Measurements from ENCODE around the gene AMPH.

Gene AMPH

GRCh38 chr7:38630720-38631673, at the start of gene AMPH:
AMPH (minus strand) TSS chr7:38631373; CDS start chr7:38631351, 22 bp downstream.
- no peak for FAIRE-seq

DNA sequence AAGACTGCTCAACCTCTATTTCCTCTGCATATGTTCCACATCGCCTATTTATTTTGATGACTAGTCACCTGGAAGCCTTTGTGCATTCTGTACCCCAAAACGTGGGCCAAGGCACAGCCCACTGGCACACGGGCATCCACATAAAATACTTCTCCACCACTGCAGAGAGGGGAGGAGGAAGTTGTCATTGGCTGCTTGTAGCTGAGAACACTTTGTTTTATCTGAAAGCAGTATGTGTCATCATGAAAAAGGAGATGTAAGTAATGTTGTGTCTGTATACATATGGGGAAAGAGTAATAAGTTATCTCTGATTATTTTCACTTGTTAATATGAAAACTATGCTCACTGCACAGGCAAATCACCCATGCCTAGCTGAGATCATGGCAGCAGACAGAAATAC, 48.2 kb upstream of the AMPH start:
- no peak for FAIRE-seq

DNA sequence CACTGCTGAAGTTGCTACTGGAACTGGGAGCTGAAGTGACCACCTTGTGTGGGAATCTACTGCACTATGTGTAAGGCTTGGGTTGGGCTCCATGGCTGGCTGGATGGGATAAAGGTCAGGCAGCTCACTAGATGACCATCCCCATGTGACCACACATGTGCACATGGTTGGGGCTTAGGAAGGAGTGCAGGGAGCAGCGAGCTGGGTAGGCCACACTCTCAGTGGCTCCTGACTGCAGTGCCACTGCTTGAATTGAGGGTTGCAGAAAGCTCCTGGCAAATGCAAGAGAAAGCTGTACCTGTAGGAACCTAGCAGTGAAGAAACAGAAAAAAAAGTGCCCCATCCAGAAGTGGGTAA, 47.5 kb upstream of the AMPH start:
- FAIRE-seq = no peak

GRCh38 chr7:38677981-38678697, 47.0 kb upstream of the AMPH start:
- FAIRE-seq = no peak

- no peak for FAIRE-seq
These were observed 44.4 kb upstream of the AMPH start for GRCh38 chr7:38675494-38676106.

- no peak for FAIRE-seq
These were observed 43.3 kb upstream of the AMPH start for GRCh38 chr7:38674513-38674912.

DNA sequence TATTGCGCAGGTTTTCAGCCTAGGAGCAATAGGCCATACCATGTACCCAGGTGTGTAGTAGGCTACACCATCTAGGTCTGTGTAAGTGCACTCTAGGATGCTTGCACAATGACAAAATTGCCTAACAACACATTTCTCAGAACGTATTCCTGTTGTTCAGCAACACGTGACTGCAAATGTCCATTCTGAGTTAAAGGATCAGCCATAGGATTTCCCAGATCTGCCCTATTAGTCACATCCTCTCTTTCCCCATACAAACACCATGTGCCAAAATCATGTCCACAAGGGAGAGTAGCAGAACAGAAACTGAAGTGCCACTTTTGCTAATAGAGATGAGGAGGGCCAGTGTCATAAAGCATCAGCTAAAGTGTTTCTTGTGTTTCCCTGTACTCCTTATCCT, 42.6 kb upstream of the AMPH start:
- FAIRE-seq = no peak

DNA sequence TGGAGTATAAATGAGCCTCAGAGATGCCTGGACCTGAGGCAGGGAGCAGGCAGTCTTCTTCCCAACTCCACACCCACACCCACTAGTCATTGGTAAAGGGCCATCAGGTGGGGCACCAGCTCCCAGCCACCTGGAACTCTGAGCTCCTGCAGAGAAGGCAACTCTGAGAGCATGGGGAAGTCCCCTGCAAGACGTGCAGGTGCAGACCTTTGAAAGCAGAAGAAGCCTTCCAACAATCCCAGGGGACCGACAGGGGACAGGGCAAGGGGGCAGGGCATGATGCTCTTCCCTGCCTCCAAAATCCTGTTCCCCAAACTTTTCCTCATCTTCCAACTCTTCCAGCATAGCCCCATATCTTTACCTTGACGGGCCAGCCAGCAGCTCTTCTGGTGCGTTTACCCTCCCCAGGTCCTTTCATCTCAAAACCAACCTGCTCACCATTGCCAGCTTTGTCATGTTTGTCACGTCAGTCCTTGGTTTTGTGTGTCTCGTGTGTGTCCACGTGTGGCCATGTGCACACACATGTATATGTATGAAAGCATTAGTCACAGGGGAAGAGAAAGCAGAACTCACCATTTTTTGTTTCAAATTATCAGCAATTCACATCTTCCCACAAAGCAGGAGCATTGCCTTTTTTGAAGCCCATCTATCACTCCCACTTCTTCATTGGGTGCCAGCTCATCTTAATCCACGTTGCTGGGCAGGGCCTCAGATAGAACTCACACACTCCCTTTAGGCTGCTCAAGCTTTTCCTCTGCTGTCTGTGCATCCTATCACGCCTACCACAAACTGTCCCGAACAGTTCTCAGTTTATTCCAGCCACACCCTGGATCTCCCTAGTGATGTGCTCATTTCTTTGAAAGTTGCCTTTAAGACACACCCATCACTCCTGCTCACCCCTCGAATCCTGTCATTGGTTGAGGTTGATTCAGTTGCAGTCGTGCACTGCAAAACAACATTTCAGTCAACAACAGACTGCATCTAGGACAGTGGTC, 41.0 kb upstream of the AMPH start:
- no peak for FAIRE-seq

- no peak for FAIRE-seq
These were observed 38.9 kb upstream of the AMPH start for GRCh38 chr7:38669965-38670520.

DNA sequence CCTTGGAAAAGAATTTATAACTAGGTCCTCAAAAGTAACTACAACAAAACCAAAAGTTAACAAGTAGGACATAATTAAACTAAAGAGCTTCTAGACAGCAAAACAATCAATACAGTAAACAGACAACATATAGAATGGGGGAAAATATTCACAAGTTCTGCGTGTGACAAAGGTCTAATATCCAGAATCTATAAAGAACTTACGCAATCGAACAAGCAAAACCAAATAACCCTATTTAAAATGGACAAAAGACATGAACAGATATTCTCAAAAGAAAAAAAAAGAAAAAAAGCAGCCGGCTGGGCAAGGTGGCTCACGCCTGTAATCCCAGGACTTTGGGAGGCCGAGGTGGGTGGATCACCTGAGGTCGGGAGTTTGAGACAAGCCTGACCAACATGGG, 33.8 kb upstream of the AMPH start:
- no peak for FAIRE-seq

- no peak for FAIRE-seq
These were observed 29.4 kb upstream of the AMPH start for GRCh38 chr7:38660427-38661099.

DNA sequence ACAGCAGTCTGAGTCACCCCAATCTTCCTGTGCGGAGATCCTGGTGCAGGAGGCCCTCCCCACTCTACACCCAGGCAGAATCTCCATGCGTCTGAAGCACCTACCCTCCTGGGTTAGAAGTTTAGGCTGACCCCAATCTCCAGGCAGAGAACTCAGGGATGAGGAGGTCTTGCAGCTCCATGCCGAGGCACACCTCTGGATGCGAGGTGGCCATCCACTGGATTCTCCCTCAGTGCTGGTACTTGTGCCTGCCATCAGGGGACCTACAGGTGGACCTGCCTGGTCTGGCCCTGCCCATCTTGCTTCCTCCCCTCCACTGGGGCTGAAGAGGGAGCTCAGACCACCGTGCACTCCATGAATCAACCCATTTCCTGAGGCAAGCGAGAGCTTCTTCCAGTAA, 28.8 kb upstream of the AMPH start:
- FAIRE-seq = no peak

DNA sequence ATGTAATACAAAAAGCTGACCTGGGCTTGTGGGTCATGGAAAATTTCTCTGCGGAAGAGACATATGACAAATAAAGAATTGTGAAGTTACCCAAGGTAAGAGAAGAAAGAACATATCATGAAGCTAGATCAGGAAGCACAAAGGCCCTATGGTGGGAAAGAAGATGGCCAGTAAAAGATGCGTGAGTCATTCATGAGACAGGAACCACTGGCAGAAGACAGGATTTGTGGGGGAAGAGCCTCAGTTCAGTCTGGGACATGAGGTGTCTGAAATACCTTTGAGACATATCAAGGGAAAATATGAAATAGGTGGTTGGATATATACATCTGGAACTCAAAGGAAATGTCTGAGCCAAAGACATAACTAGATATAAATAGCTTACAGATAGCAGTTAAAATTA, 27.7 kb upstream of the AMPH start:
- FAIRE-seq = no peak

DNA sequence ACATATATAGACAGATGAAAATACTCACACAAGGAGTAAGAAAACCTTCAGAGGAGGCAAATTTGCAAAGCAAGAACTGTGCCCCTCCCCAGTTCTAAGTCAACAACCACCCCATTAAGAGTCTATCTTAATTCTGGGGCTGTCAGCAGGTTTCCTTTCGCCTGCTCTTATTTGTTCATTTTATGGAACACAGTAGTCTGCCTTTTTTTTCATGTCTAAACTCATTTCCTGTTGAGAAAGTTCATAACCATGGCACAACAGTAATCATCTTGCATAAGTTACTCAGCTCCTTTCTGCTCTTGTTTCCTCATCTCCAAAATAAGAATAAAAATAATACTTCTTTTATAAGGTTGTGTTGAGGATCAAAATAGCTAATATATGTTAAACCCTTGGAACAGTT, 25.8 kb upstream of the AMPH start:
- no peak for FAIRE-seq

DNA sequence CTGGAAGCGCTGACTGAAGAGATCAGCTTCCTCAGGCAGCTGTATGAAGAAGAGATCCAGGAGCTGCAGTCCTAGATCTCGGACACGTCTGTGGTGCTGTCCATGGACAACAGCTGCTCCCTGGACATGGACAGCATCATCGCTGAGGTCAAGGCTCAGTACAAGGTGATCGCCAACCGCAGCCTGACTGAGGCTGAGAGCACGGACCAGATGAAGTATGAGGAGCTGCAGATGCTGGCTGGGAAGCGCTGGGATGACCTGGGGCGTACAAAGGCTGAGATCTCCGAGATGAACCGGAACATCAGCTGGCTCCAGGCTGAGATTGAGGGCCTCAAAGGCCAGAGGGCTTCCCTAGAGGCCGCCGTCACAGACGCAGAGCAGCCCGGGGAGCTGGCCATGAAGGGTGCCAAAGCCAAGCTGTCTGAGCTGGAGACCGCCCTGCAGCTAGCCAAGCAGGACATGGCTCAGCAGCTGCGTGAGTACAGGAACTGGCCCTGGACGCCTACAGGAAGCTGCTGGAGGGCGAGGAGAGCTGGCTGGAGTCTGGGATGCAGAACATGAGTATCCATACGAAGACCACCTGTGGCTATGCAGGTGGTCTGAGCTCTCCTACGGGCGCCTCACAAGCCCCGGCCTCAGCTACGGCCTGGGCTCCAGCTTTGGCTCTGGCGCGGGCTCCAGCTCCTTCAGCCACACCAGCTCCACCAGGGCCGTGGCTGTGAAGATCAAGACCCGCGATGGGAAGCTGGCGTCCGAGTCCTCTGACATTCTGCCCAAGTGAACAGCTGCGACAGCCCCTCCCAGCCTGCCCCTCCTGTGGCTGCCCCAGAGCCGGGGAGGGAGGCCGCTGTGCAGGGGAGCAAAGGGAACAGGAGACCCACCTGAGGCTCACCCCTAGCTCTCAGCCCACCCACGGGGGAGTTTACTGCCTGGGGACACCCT, 24.9 kb upstream of the AMPH start:
- no peak for FAIRE-seq

DNA sequence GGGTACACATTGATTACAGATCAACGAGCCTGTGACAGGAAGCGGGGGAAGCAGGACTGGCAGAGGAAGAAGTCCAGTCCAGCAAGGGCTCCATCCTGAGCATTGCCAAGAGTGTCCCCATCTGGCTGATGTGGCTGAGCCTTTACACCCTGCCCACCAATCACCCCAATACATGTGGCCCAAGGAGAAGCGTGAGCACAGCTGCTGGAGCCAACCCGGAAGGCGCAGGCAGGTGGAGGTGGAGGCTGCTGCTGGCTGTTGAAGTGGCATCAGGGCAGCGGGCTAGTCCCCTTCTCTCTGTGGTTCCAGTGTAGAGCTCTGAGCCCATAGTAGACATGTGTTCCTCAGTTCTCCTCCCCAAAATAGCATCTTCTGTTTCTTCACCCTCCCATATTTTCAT, 6.8 kb upstream of the AMPH start:
- no peak for FAIRE-seq

GRCh38 chr7:38632411-38632810, 1.2 kb upstream of the AMPH start:
- FAIRE-seq = no peak

DNA sequence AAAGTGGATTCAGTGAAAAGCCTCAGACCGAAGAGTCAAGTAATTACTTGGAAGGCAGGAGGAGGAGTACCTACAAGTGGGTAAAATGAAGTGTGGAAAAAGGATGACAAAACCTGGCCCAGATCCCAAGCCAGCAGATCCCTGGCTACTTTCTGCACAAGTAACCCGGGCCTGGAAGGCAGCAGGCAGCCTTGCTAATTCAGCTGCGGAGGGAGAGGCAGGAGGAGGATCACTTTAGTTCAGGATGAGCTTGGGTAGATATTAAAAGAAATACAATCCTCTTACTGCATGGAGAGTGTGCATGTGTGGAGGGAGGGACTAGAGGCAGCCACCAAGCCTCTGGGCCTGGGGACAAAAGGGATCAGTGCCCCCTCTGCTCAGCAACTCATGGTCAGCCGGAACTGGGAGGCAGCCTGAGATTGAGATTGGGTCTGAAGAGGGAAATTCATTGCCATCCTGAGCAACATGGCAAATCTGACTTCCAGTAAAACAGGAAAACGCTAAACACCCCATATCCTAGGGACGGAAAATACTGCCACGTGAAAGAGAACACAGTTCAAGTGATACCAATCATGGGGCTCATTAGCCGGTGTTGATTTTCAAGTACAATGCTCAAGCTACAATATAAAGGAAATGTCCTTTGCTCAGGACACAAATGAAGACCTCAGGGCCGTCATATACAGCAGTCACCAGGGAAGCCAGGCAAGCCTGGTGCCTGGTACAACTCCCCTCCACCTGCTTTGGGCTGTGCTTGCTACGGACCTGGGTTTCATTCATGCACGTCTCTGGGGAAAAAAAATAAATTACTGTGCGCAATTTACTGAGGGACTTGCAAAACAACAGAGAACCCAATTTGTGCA, 1.3 kb downstream of the AMPH start:
- no peak for FAIRE-seq

DNA sequence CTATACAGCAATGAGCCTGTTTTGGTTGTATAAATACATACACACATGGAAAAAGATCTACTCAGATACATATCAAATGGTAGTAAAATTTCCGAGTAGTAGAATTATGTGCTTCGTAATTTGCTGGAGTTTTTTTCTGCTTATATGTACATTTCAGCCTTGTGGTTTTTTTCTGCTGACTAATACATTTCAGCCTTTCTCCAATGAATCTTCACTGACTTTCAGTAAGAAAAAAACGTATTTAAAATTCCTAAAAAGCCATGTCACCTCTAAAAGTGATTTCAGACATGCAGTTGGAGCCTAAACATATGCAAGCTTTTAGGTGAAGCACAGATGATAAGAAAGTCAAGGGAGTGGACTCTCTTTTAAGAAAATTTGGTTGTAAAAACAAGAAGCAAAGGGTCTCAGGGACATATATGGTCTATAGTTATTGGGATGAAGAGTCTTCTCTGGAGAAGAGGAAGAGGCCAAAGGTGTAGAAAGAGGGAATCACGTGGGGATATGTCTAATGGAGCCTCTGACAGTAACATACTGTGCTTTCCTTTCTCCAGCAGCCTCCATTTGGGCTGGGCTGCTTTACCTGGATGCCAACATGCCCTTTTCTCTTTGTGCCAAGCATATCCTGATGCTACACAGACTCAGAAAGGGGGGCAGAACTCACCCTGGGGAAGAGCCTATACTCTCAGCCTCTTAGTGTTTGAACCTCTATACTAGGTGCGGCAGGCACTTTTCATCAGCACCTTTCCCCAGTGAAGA, 2.4 kb downstream of the AMPH start:
- FAIRE-seq = no peak
